HUES48 (cell line): ENCODE measurements around the gene KRT27.
"Not testable (repeated sequence)": the region's sequence is repeated elsewhere in the genome, so short reads cannot be mapped to it uniquely, and the experiment has no call there.

ENCODE experiments used
- H3K27ac ChIP-seq: one replicate; pipeline ENCODE4 v1.7.0; 2013; ENCODE audit warnings: low read depth, low read length, inconsistent platforms
- H3K27me3 ChIP-seq: 2 replicates; pipeline ENCODE4 v1.6.1; 2013; ENCODE audit warnings: mild to moderate bottlenecking, low read length; ENCODE audit not compliant: control insufficient read depth, insufficient read depth
- H3K36me3 ChIP-seq: 2 replicates; pipeline ENCODE4 v1.6.1; 2013; ENCODE audit warnings: low read length; ENCODE audit not compliant: control insufficient read depth, insufficient read depth
- H3K4me1 ChIP-seq: 2 replicates; pipeline ENCODE4 v1.6.1; 2013; ENCODE audit warnings: mild to moderate bottlenecking, low read length; ENCODE audit not compliant: control insufficient read depth, insufficient read depth
- H3K4me3 ChIP-seq: 2 replicates; pipeline ENCODE4 v1.5.1; 2013; ENCODE audit warnings: mild to moderate bottlenecking, low read depth, low read length
- H3K9ac ChIP-seq: 2 replicates; pipeline ENCODE4 v1.6.1; 2013; ENCODE audit warnings: mild to moderate bottlenecking, low read depth, low read length, moderate library complexity
- H3K9me3 ChIP-seq: 2 replicates; pipeline ENCODE4 v1.6.1; 2013; ENCODE audit warnings: low read length; ENCODE audit not compliant: control insufficient read depth, insufficient read depth

The KRT27 gene

GRCh38 chr17:40819528-40820125 is 37.3 kb upstream of the KRT27 start:
- Histone ChIP-seq H3K4me1 (peaks cover 12% of the 10 kb centered on the region), H3K4me3 (peak overlapping the region; percentile 98), H3K9me3 (no peaks in the 10 kb centered on the region), H3K27ac (peak overlapping the region; percentile 92), H3K9ac (peak overlapping the region; percentile 17; the same call in 1 of the 2 replicates), H3K27me3 (no peaks in the 10 kb centered on the region), H3K36me3 (peaks cover 7% of the 10 kb centered on the region)

- Histone ChIP-seq H3K4me1 (peaks cover 12% of the 10 kb centered on the region), H3K9ac (peak overlapping the region; percentile 45; the same call in 1 of the 2 replicates), H3K4me3 (peak overlapping the region; percentile 98), H3K9me3 (no peaks in the 10 kb centered on the region), H3K36me3 (peaks cover 7% of the 10 kb centered on the region), H3K27me3 (no peaks in the 10 kb centered on the region), H3K27ac (peak overlapping the region; percentile 92)
Measured at GRCh38 chr17:40818733-40819527, 36.6 kb upstream of the KRT27 start.

- no peaks in the 10 kb centered on the region for H3K27me3 ChIP-seq
- peak overlapping the region; percentile 92 for H3K27ac ChIP-seq
- H3K9ac ChIP-seq, result peak overlapping the region; percentile 45; the same call in 1 of the 2 replicates
- peaks cover 12% of the 10 kb centered on the region for H3K4me1 ChIP-seq
- no peaks in the 10 kb centered on the region for H3K9me3 ChIP-seq
- peaks cover 7% of the 10 kb centered on the region for H3K36me3 ChIP-seq
- peak overlapping the region; percentile 98 for H3K4me3 ChIP-seq
Measured at GRCh38 chr17:40818343-40818732, 36.0 kb upstream of the KRT27 start.

DNA sequence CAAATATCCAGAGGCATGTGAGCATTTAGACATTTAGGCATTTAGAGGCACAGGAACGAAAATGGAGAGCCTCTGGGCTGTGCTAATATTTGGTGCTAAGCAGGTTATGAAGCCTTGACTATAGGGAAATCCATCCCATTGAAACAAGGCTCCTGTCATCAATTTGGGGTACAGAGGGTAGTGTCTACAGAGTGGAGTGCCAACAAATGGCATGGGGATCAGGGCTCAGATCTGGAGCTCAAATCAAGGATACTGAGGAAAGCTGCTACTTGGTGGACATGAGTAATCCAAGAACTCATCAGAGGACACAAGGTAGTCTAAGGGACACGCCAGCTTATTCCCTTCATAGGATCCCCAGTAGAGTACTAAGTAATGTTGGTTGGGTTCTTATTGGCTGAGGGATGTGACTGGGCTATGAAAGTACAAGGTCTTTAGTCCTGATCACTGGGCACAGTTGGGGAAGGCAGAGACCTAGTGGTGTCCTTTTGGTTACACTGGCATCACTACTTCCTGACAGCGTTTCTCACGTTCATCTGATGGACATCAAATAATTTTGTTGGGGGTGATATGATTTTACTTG is 34.8 kb upstream of the KRT27 start:
- peaks cover 12% of the 10 kb centered on the region for H3K4me1 ChIP-seq
- H3K27ac ChIP-seq, result no peak overlapping the region
- no peak overlapping the region for H3K4me3 ChIP-seq
- no peak overlapping the region for H3K9ac ChIP-seq
- peaks cover 7% of the 10 kb centered on the region; the same call in 1 of the 2 replicates for H3K27me3 ChIP-seq
- peaks cover 7% of the 10 kb centered on the region for H3K36me3 ChIP-seq
- H3K9me3 ChIP-seq, result no peaks in the 10 kb centered on the region

DNA sequence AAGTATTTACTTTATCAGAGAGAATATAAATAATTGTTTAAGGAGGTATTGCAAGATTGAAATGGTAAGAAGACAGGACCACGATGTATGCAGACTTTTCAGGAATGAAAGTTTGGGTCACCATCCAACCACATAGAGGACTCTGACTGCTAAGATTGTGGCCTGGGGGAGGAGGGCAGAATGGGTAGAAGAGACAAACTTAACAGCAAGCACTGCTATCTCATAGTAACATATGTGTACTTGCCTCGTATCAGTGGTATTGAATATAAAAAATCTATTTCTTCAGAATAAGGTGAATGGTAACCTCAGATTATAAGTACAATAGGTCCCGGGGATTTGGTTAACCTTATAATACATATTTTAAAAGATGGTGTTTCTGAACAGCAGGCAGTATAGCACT is 34.2 kb upstream of the KRT27 start:
- H3K4me3 ChIP-seq, result no peak overlapping the region
- no peak overlapping the region for H3K27ac ChIP-seq
- no peaks in the 10 kb centered on the region for H3K9me3 ChIP-seq
- H3K27me3 ChIP-seq, result peaks cover 10% of the 10 kb centered on the region; the same call in 1 of the 2 replicates
- H3K4me1 ChIP-seq, result peaks cover 12% of the 10 kb centered on the region
- H3K36me3 ChIP-seq, result peaks cover 7% of the 10 kb centered on the region
- H3K9ac ChIP-seq, result no peak overlapping the region

DNA sequence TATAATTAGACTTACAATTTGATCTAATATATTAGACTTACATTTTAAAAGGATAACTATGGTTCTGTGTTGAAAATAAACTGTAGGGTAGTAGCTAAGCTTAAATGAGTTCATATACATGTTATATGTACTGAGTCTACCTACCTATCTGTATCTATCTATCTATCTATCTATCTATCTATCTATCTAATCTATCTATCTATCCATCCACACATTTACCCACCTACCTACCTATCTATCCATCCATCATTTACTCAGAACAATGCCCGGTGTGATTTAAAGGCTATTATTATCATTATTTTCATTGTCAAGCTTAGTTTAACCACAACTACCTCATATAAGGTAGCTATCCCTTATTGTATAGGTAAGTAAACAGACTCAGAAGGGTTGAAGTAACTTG is 33.0 kb upstream of the KRT27 start:
- Histone ChIP-seq H3K27ac (no peak overlapping the region), H3K4me1 (peaks cover 12% of the 10 kb centered on the region), H3K27me3 (peaks cover 18% of the 10 kb centered on the region; the same call in 1 of the 2 replicates), H3K9ac (no peak overlapping the region), H3K4me3 (no peak overlapping the region), H3K9me3 (no peaks in the 10 kb centered on the region), H3K36me3 (peaks cover 7% of the 10 kb centered on the region)

DNA sequence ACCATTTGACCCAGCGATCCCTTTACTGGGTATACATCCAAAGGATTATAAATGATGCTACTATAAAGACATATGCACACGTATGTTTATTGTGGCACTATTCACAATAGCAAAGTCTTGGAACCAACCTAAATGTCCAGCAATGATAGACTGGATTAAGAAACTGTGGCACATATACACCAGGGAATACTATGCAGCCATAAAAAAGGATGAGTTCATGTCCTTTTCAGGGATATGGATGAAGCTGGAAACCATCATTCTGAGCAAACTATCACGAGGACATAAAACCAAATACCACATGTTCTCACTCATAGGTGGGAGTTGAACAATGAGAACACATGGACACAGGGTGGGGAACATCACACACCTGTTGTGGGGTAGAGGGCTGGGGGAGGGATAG is 32.3 kb upstream of the KRT27 start:
- not testable (repeated sequence) for H3K27ac ChIP-seq, H3K4me1 ChIP-seq, H3K4me3 ChIP-seq, H3K36me3 ChIP-seq, H3K9me3 ChIP-seq, H3K9ac ChIP-seq
- H3K27me3 ChIP-seq, result peaks cover 25% of the 10 kb centered on the region

DNA sequence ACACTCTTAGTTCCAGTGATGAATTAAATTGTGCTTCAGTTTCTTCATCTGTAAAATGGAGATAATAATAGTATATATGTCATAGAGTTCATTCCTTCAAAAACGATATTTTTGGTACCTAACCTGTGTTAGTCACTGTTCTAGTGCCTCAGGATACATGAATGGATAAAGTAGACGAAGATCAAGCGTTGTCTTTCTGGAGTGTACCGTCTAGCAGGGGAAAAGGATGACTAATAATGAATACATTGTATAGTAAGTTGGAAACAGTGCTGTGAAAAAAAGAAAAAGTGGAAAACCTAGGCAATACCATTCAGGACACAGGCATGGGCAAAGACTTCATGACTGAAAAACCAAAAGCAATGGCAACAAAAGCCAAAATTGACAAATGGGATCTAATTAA is 31.5 kb upstream of the KRT27 start:
- H3K27ac ChIP-seq, result no peak overlapping the region
- H3K4me1 ChIP-seq, result peaks cover 5% of the 10 kb centered on the region; the same call in 1 of the 2 replicates
- H3K36me3 ChIP-seq, result peaks cover 7% of the 10 kb centered on the region
- H3K4me3 ChIP-seq, result no peak overlapping the region
- H3K9ac ChIP-seq, result no peak overlapping the region
- H3K9me3 ChIP-seq, result no peaks in the 10 kb centered on the region
- peaks cover 29% of the 10 kb centered on the region for H3K27me3 ChIP-seq

- Histone ChIP-seq H3K9ac (no peak overlapping the region), H3K4me1 (no peaks in the 10 kb centered on the region), H3K9me3 (no peaks in the 10 kb centered on the region), H3K4me3 (no peak overlapping the region), H3K36me3 (peaks cover 6% of the 10 kb centered on the region), H3K27me3 (peaks cover 32% of the 10 kb centered on the region), H3K27ac (no peak overlapping the region)
Measured at GRCh38 chr17:40812639-40813038, 30.3 kb upstream of the KRT27 start.

- H3K9ac ChIP-seq, result no peak overlapping the region
- H3K9me3 ChIP-seq, result no peaks in the 10 kb centered on the region
- H3K36me3 ChIP-seq, result no peaks in the 10 kb centered on the region
- no peak overlapping the region for H3K27ac ChIP-seq
- peaks cover 41% of the 10 kb centered on the region for H3K27me3 ChIP-seq
- H3K4me1 ChIP-seq, result no peaks in the 10 kb centered on the region
- no peak overlapping the region for H3K4me3 ChIP-seq
Measured at GRCh38 chr17:40810494-40810893, 28.1 kb upstream of the KRT27 start.
